Activated CD4-positive, alpha-beta T cell treated with anti-CD3 and anti-CD28 coated beads, Interleukin-2, Interleukin-4, amounts not matched to agents 100 ng/mL and 50 ng/mL, durations not matched to agents 16 hours and 8 hours (primary cell): ENCODE results near the gene ZNF770.
"Not testable (repeated sequence)": the region's sequence is repeated elsewhere in the genome, so short reads cannot be mapped to it uniquely, and the experiment has no call there.

ENCODE experiments used
- DNase-seq: peaks from one replicate; pipeline ENCODE4 v3.0.0-alpha.2; 2020; ENCODE audit warnings: low spot score

ZNF770 gene

DNA sequence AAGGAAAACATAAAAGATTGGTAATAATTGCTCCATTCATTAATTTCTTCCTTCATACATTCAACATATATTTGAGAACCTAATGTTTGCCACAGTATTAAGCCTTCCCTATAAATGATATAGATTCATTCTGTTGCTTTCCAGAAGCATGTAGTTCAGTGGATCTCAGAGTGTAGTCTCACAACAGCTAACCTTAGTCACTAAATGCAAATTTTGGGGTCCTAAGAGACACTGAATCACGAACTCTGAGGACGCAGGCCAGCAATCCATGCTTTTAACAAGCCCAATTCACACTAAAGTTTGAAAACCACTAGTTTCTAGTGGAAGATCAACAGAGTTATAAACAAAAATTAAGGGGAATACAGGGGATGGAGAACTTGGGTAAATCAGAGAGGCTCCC lies 11.3 kb downstream of the ZNF770 start:
- no peak for DNase-seq

DNA sequence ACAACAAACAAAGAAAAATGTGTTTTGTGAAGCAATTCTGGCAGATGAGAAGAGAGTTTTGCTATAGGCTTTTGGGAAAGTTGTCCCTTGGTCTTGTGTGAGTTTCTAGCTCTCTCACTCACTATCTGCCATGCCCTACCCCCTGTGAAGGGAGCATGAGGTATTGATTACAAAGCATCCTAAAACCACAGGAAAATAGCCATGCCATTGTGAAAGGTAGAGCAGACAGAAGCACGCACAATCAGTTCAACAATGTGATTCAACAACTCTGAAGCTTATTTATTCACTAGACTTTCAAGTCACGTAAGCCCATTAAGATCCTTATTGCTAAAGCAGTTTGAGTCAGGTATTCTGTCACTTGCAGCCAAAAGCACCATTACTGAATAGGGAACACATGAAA lies 12.0 kb downstream of the ZNF770 start:
- DNase-seq: no peak

DNA sequence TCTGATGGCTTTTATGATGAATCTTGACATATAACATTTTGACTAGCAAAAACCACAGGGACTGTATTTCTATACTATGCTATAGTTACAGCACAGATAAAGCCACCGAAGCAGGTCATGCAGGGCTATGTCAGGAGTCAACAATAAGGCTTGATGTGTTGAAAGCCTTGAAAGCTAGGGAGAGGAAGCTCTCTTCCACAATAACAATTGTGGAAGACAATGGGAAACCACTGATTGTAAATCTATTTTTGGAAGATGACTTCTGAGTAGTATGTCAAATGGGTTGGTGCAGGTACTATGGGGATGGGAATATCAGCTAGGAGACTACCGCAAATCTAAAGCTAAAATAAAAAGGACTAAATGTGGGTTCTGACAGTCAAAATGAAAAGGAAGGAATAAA lies 14.6 kb downstream of the ZNF770 start:
- DNase-seq: no peak

DNA sequence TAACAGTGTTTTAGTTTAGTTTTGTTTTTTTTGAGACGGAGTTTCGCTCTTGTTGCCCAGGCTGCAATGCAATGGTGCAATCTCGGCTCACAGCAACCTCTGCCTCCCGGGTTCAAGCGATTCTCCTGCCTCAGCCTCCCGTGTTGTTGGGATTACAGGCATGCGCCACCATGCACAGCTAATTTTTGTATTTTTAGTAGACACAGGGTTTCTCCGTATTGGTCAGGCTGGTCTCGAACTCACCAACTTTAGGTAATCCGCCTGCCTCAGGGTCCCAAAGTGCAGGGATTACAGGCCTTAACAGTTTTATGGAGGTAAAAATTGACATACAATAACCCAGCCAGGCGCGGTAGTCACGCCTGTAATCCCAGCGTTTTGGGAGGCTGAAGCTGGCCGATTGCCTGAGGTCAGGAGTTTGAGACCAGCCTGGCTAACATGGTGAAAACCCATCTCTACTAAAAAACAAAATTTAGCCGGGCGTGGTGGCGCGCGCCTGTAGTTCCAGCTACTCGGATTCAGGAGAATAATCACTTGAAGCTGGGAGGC lies 17.9 kb downstream of the ZNF770 start:
- DNase-seq: not testable (repeated sequence)

DNA sequence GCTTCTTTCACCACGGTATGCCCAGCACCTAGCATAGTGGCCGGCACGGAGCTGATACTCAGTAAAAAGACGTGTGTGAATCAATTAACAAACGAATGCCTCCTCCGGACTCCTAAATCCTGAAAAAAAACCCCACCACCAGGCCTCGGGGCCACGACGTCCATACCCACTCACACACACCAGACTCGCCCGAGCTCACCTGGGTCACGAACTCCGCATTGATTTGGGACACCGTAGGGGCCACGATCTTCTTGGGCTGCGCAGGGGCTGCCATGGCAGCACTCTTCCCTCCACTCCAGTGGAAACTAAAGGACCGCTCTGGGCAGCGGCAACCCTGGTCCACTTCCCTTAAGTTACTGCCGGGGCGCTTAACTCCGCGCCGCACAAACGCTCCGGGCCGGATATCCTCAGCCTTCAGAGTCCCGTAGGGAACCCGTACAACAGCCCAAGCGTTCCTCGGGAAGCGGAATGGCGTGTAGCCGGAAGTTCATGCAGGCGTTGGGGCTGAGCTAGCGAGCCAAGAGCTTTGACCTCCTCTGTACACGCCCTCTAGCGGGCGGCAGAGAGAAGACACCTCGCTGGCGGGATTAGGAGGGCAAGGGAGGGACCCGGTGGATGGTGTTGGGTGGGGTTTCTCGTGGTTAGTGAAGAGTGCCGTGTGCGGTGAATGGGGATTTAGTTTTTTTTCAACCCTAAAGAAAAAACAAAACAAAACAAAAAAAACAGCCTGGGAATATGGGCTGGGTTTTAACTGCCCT lies 18.6 kb downstream of the ZNF770 start, which contains the start of gene AQR:
Gene AQR, minus strand, starts transcription at position 403 of the 758 bp plus-strand sequence. Its CDS starts 129 bp downstream, at position 274.
- DNase-seq: peak; percentile 95

DNA sequence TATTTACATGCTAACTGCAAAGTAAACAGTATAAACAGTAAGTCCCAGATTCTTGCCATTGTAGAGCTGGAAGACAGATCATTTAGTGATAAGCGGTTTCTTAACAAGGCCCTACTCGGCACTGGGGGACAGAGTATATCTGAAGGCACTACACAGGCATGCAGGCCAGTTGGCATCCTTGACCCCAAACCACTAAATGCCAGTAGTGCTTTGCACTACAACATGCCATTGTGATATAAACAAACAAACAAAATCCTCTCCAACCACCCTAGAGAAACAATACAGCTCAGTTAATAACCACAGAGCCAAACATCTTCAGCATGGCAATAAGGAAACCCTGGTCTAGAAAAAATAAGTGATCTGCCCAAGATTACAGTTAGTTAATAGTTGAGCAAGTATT lies 23.8 kb downstream of the ZNF770 start:
- DNase-seq: no peak

DNA sequence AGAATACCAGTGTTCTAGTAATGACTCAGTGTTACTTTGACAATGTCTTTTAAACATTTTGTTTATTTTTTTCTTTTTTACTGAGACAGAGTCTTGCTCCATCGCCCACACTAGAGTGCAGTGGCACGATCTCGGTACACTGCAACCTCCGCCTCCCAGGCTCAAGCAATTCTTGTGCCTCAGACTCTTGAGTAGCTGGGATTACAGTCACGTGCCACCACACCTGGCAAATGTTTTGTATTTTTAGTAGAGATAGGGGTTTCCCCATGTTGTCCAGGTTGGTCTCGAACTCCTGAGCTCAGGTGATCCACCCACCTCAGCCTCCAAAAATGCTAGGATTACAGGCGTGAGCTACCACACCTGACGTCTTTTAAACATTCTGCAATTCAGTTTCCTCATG lies 34.2 kb downstream of the ZNF770 start:
- no peak for DNase-seq

DNA sequence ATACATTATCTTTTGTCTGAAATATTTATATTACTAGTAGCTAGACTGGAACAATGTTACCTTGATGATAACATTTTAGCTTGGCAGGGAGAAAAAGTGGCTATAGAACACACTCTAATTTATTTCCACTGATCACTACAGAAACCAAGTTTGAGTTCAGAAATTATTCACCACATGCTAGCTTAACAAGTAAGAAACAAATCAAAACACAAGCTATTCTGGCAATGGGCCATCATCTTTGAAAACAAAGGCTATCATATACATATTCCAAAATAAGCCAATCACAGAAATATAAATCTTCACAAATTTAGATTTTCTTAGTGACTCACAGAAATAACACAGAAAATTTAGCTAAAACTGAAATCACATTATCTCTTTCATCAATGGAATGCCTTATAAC lies 35.6 kb downstream of the ZNF770 start:
- peak; percentile 40 for DNase-seq

DNA sequence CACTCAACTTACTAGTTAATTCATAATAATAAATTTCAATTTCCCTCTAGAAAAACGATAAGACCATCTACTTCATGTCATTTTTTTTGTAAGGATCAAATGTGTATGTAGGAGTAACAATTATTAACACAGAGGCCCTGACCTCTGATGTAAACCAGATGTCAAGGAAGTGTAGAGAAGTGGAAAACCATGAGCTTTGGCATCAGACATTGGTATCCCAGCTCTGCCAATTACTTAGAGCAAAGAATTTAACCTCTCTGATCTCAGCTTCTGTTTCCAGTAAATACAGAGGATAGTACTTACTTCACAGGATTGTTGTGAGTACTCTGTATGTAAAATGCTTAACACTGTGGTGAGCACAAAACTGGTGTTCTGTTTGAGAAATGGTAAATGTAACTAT lies 36.1 kb downstream of the ZNF770 start:
- DNase-seq: no peak

DNA sequence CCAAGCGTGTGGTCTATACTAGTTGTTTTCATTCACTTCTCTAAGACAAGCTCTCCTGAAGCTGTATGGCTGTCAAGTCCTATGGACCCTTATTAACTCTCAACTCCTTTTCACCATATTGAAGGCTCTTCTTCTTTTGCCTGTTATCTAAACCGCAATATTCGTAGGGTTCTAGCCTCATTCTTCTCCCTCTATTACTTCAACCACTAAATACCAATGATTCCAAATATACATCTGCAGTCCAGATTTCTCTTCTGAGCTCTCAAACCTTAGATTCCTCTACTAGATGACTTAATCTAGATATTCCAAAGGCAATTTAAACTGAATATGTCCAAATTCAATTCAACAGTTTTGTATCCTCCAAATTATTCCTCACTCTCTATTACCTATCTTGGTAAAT lies 43.2 kb downstream of the ZNF770 start:
- no peak for DNase-seq

DNA sequence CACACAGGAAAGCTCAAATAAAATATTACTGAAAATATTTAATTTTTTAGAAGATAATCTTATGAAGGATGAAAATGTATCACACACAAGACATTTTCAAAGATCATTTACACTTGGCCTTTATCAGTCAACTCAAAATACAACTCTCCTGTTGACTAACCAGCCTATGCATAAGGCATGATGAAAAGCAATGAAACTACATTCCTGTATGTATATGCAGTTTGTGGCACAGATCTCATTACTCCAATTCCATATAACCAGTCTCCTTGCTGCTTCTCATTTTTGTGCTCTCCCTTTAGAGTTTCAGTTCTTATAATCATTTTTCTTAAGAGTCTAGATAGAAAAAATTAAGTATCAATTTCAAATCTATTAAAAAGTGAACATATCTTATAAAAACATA lies 44.4 kb downstream of the ZNF770 start:
- no peak for DNase-seq

DNA sequence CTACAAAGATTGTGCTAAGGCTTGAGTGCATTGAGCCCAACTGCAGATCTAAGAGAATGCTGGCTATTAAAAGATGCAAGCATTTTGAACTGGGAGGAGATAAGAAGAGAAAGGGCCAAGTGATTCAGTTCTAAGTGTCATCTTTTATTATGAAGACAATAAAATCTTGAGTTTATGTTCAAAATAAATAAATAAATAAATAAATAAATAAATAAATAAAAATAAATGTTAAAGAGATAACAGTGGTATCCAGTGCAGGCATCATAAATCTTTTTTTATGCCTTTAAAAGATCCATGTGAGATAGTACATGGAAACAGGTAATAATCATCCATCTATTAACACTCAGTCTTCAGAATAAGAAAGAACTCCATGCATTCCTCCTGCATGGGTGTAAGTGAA lies 44.8 kb downstream of the ZNF770 start:
- DNase-seq: not testable (repeated sequence)

DNA sequence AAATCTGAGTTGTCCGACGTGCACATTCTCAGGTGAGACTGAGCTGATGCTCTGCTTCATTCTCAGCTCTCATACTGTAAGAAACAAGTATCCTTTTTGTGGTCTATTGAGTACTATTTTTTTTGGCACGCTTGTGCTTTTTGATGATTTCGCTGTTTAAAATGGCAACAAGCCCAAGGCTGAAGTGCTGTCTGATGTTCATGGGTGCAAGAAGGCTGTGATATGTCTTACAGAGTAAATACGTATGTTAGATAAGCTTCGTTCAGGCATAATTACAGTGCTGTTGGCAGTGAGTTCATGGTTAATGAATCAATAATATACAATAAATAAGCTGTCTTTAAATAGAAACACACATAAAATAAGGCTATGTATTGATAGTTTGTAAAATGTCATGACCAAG lies 45.7 kb downstream of the ZNF770 start:
- DNase-seq: no peak

DNA sequence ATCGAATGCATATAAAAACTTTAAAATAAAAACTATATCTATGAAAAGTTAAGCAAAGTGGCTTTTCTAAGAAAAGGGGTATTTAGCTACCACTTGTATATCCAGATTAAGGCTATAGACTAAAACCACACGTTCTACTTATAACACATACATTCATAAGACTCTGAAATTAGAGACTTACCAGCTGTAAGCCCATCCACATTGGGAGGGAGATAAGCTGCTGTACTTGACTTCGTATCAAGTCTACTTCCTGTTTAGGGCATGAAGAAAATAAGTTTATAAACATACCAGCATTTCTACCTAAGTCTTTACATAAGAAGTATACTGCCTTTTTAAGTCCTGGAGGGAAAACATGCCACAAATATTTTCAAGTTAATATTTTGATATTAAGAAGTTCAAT lies 46.3 kb downstream of the ZNF770 start:
- no peak for DNase-seq

DNA sequence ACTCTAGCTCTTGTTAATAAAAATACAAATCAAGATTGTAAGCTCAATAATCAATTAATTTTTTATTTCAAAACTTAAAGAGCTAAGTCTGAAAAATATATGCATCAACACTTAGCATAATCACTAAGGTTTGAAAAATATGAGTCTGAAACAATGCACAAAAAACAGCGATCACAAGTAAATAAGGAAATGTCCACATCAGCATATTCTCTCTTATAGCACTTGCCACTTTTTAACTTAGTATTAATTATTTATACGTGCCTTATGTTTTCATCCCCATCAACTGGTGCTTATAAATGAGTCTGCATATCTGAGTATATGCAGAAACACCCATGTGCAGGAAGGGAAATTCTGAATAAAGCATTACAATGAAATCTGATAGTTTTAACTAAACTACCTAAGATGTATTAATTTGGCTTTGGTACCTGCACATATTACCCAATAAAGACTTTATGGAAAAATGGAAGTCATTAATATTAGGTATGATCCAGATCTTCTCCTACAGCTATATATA lies 46.8 kb downstream of the ZNF770 start:
- DNase-seq: no peak

DNA sequence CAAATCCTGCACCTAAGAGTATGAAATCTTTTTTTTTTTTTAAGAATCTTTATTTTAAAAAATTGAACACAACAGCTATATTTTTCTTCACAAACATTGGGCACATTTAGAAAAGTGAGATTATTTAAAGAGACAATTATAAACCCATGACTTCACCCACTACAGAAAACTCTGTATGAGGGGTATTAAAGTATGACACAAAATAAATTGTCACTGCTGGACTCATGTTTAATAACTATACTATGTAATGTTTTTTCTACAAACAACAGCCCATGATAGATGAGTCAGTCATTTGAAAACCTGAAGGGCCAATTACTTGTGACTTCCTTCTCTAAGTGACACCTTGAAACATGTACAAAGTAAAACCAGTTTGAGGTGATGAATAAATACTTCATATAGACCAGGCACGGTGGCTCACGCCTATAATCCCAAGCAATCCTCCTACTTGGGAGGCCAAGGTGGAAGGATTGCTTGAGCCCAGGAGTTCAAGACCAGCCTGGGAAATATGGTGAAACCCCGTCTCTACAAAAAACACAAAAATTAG lies 54.6 kb downstream of the ZNF770 start:
- DNase-seq: no peak

DNA sequence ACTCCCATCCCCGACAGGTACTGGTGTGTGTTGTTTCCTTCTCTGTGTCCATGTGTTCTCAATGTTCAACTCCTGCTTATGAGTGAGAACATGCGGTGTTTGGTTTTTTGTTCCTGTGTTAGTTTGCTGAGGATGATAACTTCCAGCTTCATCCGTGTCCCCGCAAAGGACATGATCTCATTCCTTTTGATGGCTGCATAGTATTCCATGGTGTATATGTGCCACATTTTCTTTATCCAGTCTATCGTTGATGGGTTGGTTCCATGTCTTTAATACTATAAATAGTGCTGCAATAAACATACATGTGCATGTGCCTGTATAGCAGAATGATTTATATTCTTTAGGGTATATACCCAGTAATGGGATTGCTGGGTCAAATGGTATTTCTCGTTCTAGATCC lies 59.7 kb downstream of the ZNF770 start:
- not testable (repeated sequence) for DNase-seq
